Testis (tissue), 2 donors: ENCODE data around the gene ESR1.

Experiments
- POLR2A ChIP-seq: fragments of 450-650 bp; IDR thresholded peaks from one replicate; pipeline ENCODE4 v1.6.1; 2017; ENCODE audit warnings: antibody characterized with exemption, mild to moderate bottlenecking, moderate library complexity
- TF ChIP-seq, protein P1 (sequence below), 3 experiments: fragments of 450-650 bp in 2 of 3; fragments of 200-600 bp in 1 of 3; sonication (generic) in 1 of 3; IDR thresholded peaks; one replicate each; pipeline ENCODE4 v1.5.1; 2016 to 2019; ENCODE audit warnings: antibody characterized with exemption in 3 of 3, mild to moderate bottlenecking in 2 of 3, moderate library complexity in 1 of 3

DNA sequence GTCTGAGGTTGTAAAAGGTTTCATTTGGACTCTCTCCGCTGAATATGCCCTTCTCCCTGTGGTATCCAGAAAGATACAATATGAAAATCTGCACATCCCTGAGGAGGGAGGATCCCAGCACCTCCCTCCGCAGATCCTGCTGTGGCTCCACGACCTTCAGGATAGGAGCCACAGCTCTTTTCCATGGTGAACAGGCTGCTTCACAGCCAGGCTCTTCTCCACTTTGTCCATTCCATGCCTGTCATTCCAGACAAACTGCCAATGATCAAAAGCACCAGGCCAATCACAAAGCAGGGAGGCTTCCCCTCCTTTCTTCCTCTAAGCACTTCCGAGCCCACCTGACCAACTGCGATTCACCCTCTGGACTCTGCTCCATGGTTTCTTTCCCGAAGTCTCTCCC lies 339.8 kb downstream of the ESR1 start:
- TF ChIP-seq, protein P1, sequence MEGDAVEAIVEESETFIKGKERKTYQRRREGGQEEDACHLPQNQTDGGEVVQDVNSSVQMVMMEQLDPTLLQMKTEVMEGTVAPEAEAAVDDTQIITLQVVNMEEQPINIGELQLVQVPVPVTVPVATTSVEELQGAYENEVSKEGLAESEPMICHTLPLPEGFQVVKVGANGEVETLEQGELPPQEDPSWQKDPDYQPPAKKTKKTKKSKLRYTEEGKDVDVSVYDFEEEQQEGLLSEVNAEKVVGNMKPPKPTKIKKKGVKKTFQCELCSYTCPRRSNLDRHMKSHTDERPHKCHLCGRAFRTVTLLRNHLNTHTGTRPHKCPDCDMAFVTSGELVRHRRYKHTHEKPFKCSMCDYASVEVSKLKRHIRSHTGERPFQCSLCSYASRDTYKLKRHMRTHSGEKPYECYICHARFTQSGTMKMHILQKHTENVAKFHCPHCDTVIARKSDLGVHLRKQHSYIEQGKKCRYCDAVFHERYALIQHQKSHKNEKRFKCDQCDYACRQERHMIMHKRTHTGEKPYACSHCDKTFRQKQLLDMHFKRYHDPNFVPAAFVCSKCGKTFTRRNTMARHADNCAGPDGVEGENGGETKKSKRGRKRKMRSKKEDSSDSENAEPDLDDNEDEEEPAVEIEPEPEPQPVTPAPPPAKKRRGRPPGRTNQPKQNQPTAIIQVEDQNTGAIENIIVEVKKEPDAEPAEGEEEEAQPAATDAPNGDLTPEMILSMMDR (IDR thresholded peaks at IDR 0.05) = no peak
- TF ChIP-seq POLR2A = no peak
